ENCODE measurements around the gene LRRC4C.

LRRC4C gene

GRCh38 chr11:40129266-40129665 is 1330.2 kb downstream of the LRRC4C start:
- no peak overlapping the region for H3K4me3 ChIP-seq (ENCODE audit: insufficient read depth in 1 of 2, low read depth in 1 of 2, low read length in 2 of 2)
- H3K4me1 ChIP-seq (ENCODE audit: control insufficient read depth, insufficient read depth, low read depth, low read length) = no peaks in the 10 kb centered on the region
- no peaks in the 10 kb centered on the region for H3K36me3 ChIP-seq (ENCODE audit: control insufficient read depth in 1 of 2, insufficient read depth in 2 of 2, low read depth in 1 of 2, low read length in 2 of 2)
- H3K23ac ChIP-seq (ENCODE audit: low read length in 2 of 2) = no peak overlapping the region
- peak; percentile 13 for DNase-seq
- WGBS = no CpG with 5 or more reads among the region's 1 CpG
- no peak overlapping the region for H3K4me2 ChIP-seq (ENCODE audit: low read length, poor library complexity, severe bottlenecking)
- H2BK12ac ChIP-seq (ENCODE audit: low read length in 2 of 2) = no peak overlapping the region
- no peaks in the 10 kb centered on the region for H3K27me3 ChIP-seq (ENCODE audit: control insufficient read depth in 1 of 2, insufficient read depth in 1 of 2, low read length in 2 of 2)
- H3K27ac ChIP-seq (ENCODE audit: low read length, poor library complexity, severe bottlenecking) = no peak overlapping the region
- H3K9me3 ChIP-seq (ENCODE audit: control insufficient read depth, low read length) = no peaks in the 10 kb centered on the region
- H4K91ac ChIP-seq (ENCODE audit: low read length) = no peak overlapping the region
- H3K18ac ChIP-seq (ENCODE audit: low read depth in 1 of 2, low read length in 2 of 2) = no peak overlapping the region
- H3K14ac ChIP-seq (ENCODE audit: low read length in 2 of 2) = no peak overlapping the region
- H2BK15ac ChIP-seq (ENCODE audit: low read depth, poor library complexity, severe bottlenecking) = no peak overlapping the region
- no peak overlapping the region for H3K4ac ChIP-seq (ENCODE audit: low read depth in 1 of 2, low read length in 2 of 2)
- no peak overlapping the region for H2AK5ac ChIP-seq (ENCODE audit: low read length, severe bottlenecking)
- H2BK120ac ChIP-seq (ENCODE audit: low read depth, low read length) = no peak overlapping the region
- no peak overlapping the region for H3K9ac ChIP-seq (ENCODE audit: low read length)
- H2AFZ ChIP-seq (ENCODE audit: low read depth, low read length) = no peak overlapping the region
- no peak overlapping the region for H4K8ac ChIP-seq (ENCODE audit: low read length)
- no peaks in the 10 kb centered on the region for H3K79me1 ChIP-seq (replicated peaks; ENCODE audit: low read length, poor library complexity, severe bottlenecking)
- H2BK5ac ChIP-seq (ENCODE audit: low read depth, low read length, poor library complexity, severe bottlenecking) = no peak overlapping the region

- Histone ChIP-seq H3K79me1 (replicated peaks; ENCODE audit: low read length, poor library complexity, severe bottlenecking) (no peaks in the 10 kb centered on the region), H2BK12ac (ENCODE audit: low read length in 2 of 2) (no peak overlapping the region), H4K8ac (ENCODE audit: low read length) (no peak overlapping the region), H3K9me3 (ENCODE audit: control insufficient read depth, low read length) (no peaks in the 10 kb centered on the region), H3K9ac (ENCODE audit: low read length) (no peak overlapping the region), H3K4ac (ENCODE audit: low read depth in 1 of 2, low read length in 2 of 2) (no peak overlapping the region), H3K4me1 (ENCODE audit: control insufficient read depth, insufficient read depth, low read depth, low read length) (no peaks in the 10 kb centered on the region), H3K4me2 (ENCODE audit: low read length, poor library complexity, severe bottlenecking) (no peak overlapping the region), H2BK15ac (ENCODE audit: low read depth, poor library complexity, severe bottlenecking) (no peak overlapping the region), H3K23ac (ENCODE audit: low read length in 2 of 2) (no peak overlapping the region), H3K27ac (ENCODE audit: low read length, poor library complexity, severe bottlenecking) (no peak overlapping the region), H3K36me3 (ENCODE audit: control insufficient read depth in 1 of 2, insufficient read depth in 2 of 2, low read depth in 1 of 2, low read length in 2 of 2) (no peaks in the 10 kb centered on the region), H2AFZ (ENCODE audit: low read depth, low read length) (no peak overlapping the region), H2BK120ac (ENCODE audit: low read depth, low read length) (no peak overlapping the region), H3K14ac (ENCODE audit: low read length in 2 of 2) (no peak overlapping the region), H3K27me3 (ENCODE audit: control insufficient read depth in 1 of 2, insufficient read depth in 1 of 2, low read length in 2 of 2) (no peaks in the 10 kb centered on the region), H4K91ac (ENCODE audit: low read length) (no peak overlapping the region), H3K4me3 (ENCODE audit: insufficient read depth in 1 of 2, low read depth in 1 of 2, low read length in 2 of 2) (no peak overlapping the region), H3K18ac (ENCODE audit: low read depth in 1 of 2, low read length in 2 of 2) (no peak overlapping the region), H2BK5ac (ENCODE audit: low read depth, low read length, poor library complexity, severe bottlenecking) (no peak overlapping the region), H2AK5ac (ENCODE audit: low read length, severe bottlenecking) (no peak overlapping the region)
- WGBS = 45% methylated on average over 1 of the region's 1 CpG
- peak; percentile 10 for DNase-seq
Measured at GRCh38 chr11:40125054-40125453, 1334.4 kb downstream of the LRRC4C start.

GRCh38 chr11:40119661-40120060 is 1339.8 kb downstream of the LRRC4C start:
- Histone ChIP-seq H2BK5ac (ENCODE audit: low read depth, low read length, poor library complexity, severe bottlenecking) (no peak overlapping the region), H3K27me3 (ENCODE audit: control insufficient read depth in 1 of 2, insufficient read depth in 1 of 2, low read length in 2 of 2) (no peaks in the 10 kb centered on the region), H3K4ac (ENCODE audit: low read depth in 1 of 2, low read length in 2 of 2) (no peak overlapping the region), H3K14ac (ENCODE audit: low read length in 2 of 2) (no peak overlapping the region), H2BK120ac (ENCODE audit: low read depth, low read length) (no peak overlapping the region), H3K4me2 (ENCODE audit: low read length, poor library complexity, severe bottlenecking) (no peak overlapping the region), H3K23ac (ENCODE audit: low read length in 2 of 2) (no peak overlapping the region), H2AK5ac (ENCODE audit: low read length, severe bottlenecking) (no peak overlapping the region), H2BK15ac (ENCODE audit: low read depth, poor library complexity, severe bottlenecking) (no peak overlapping the region), H3K27ac (ENCODE audit: low read length, poor library complexity, severe bottlenecking) (no peak overlapping the region), H2AFZ (ENCODE audit: low read depth, low read length) (no peak overlapping the region), H3K4me1 (ENCODE audit: control insufficient read depth, insufficient read depth, low read depth, low read length) (no peaks in the 10 kb centered on the region), H3K9me3 (ENCODE audit: control insufficient read depth, low read length) (no peaks in the 10 kb centered on the region), H4K91ac (ENCODE audit: low read length) (no peak overlapping the region), H3K36me3 (ENCODE audit: control insufficient read depth in 1 of 2, insufficient read depth in 2 of 2, low read depth in 1 of 2, low read length in 2 of 2) (no peaks in the 10 kb centered on the region), H3K9ac (ENCODE audit: low read length) (no peak overlapping the region), H2BK12ac (ENCODE audit: low read length in 2 of 2) (no peak overlapping the region), H3K18ac (ENCODE audit: low read depth in 1 of 2, low read length in 2 of 2) (no peak overlapping the region), H4K8ac (ENCODE audit: low read length) (no peak overlapping the region), H3K79me1 (replicated peaks; ENCODE audit: low read length, poor library complexity, severe bottlenecking) (no peaks in the 10 kb centered on the region), H3K4me3 (ENCODE audit: insufficient read depth in 1 of 2, low read depth in 1 of 2, low read length in 2 of 2) (no peak overlapping the region)
- no peak for DNase-seq
- WGBS = 63% methylated on average over 1 of the region's 1 CpG

- 91% methylated on average over 2 of the region's 2 CpGs for WGBS
- Histone ChIP-seq H2BK12ac (ENCODE audit: low read length in 2 of 2) (no peak overlapping the region), H4K8ac (ENCODE audit: low read length) (no peak overlapping the region), H3K18ac (ENCODE audit: low read depth in 1 of 2, low read length in 2 of 2) (no peak overlapping the region), H4K91ac (ENCODE audit: low read length) (no peak overlapping the region), H3K4me1 (ENCODE audit: control insufficient read depth, insufficient read depth, low read depth, low read length) (no peaks in the 10 kb centered on the region), H2BK120ac (ENCODE audit: low read depth, low read length) (no peak overlapping the region), H3K14ac (ENCODE audit: low read length in 2 of 2) (no peak overlapping the region), H2BK15ac (ENCODE audit: low read depth, poor library complexity, severe bottlenecking) (no peak overlapping the region), H2AK5ac (ENCODE audit: low read length, severe bottlenecking) (no peak overlapping the region), H3K27me3 (ENCODE audit: control insufficient read depth in 1 of 2, insufficient read depth in 1 of 2, low read length in 2 of 2) (no peaks in the 10 kb centered on the region), H3K9ac (ENCODE audit: low read length) (no peak overlapping the region), H3K23ac (ENCODE audit: low read length in 2 of 2) (no peak overlapping the region), H2AFZ (ENCODE audit: low read depth, low read length) (no peak overlapping the region), H3K36me3 (ENCODE audit: control insufficient read depth in 1 of 2, insufficient read depth in 2 of 2, low read depth in 1 of 2, low read length in 2 of 2) (no peaks in the 10 kb centered on the region), H3K4me3 (ENCODE audit: insufficient read depth in 1 of 2, low read depth in 1 of 2, low read length in 2 of 2) (no peak overlapping the region), H3K4ac (ENCODE audit: low read depth in 1 of 2, low read length in 2 of 2) (no peak overlapping the region), H3K9me3 (ENCODE audit: control insufficient read depth, low read length) (peaks cover 2% of the 10 kb centered on the region), H3K27ac (ENCODE audit: low read length, poor library complexity, severe bottlenecking) (no peak overlapping the region), H2BK5ac (ENCODE audit: low read depth, low read length, poor library complexity, severe bottlenecking) (no peak overlapping the region), H3K4me2 (ENCODE audit: low read length, poor library complexity, severe bottlenecking) (no peak overlapping the region), H3K79me1 (replicated peaks; ENCODE audit: low read length, poor library complexity, severe bottlenecking) (no peaks in the 10 kb centered on the region)
- DNase-seq = no peak
Measured at GRCh38 chr11:40118780-40119179, 1340.7 kb downstream of the LRRC4C start.

Data from mesenchymal stem cell (in vitro differentiated cells and primary cell).